ENCODE data around the gene NUP214.

DNA sequence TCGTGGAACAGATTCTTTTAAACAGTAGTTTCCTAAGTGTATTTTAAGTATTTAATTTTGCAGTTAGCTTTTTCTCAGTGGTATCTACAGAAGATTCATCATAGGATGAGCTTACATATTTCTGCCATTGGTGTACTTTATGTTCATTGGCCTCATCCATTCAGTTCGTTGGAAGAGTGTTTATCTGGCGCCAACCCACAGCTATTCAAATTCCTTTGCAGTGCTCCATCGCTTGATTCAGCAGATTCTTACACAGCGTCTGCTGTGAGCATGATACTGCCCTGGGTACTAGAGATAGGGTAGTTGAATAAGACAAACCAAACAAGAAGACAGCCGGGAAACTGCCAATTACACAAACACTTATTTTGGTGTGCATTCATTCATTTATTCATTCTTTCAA lies 55.1 kb downstream of the NUP214 start:
- TF ChIP-seq, protein P1, sequence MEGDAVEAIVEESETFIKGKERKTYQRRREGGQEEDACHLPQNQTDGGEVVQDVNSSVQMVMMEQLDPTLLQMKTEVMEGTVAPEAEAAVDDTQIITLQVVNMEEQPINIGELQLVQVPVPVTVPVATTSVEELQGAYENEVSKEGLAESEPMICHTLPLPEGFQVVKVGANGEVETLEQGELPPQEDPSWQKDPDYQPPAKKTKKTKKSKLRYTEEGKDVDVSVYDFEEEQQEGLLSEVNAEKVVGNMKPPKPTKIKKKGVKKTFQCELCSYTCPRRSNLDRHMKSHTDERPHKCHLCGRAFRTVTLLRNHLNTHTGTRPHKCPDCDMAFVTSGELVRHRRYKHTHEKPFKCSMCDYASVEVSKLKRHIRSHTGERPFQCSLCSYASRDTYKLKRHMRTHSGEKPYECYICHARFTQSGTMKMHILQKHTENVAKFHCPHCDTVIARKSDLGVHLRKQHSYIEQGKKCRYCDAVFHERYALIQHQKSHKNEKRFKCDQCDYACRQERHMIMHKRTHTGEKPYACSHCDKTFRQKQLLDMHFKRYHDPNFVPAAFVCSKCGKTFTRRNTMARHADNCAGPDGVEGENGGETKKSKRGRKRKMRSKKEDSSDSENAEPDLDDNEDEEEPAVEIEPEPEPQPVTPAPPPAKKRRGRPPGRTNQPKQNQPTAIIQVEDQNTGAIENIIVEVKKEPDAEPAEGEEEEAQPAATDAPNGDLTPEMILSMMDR (IDR thresholded peaks at IDR 0.05) = no peak
- TF ChIP-seq POLR2A (IDR thresholded peaks at IDR 0.05) (no peak), POLR2AphosphoS5 (IDR thresholded peaks at IDR 0.05) (no peak)

Measured in prostate gland (tissue), 2 donors.